Upper lobe of right lung (tissue), 1 donor: ENCODE data around the gene ATOH7. TPM values are rescaled to one million over a fixed set of nuclear protein-coding genes. Genes with fewer than 3 reads are reported as not detected.
"Not testable (repeated sequence)": the region's sequence is repeated elsewhere in the genome, so short reads cannot be mapped to it uniquely, and the experiment has no call there.

ENCODE experiments used
- ATAC-seq: fragments of 200-7000 bp; cut with Tn5 transposase; one replicate; pipeline ENCODE4 v1.9.1; 2020; ENCODE audit warnings: mild to moderate bottlenecking, moderate library complexity
- DNase-seq: peaks from one replicate; pipeline ENCODE4 v3.0.0-alpha.2; 2020
- H3K27ac ChIP-seq: fragments of 200-600 bp; one replicate; pipeline ENCODE4 v1.8.0; 2022
- H3K27me3 ChIP-seq: fragments of 200-600 bp; one replicate; pipeline ENCODE4 v1.8.0; 2022; ENCODE audit warnings: mild to moderate bottlenecking
- H3K36me3 ChIP-seq: fragments of 200-600 bp; one replicate; pipeline ENCODE4 v1.8.0; 2022
- H3K4me1 ChIP-seq: fragments of 200-600 bp; one replicate; pipeline ENCODE4 v1.8.0; 2022
- H3K4me3 ChIP-seq: fragments of 200-600 bp; one replicate; pipeline ENCODE4 v1.8.0; 2022; ENCODE audit warnings: mild to moderate bottlenecking
- H3K9me3 ChIP-seq: fragments of 200-600 bp; one replicate; pipeline ENCODE4 v1.8.0; 2022
- intact Hi-C: fragments of 100-400 bp; cut with DNase I; formaldehyde crosslinking; loops from one replicate; pipeline ENCODE4 v1.11.0; 2022
- total RNA-seq: library from RNA; stranded (reverse); fragmentation: NEBNext Ultra II Directional; extraction: Animal tissue kit (Norgen Biotek cat#: 25700); gene quantifications from one replicate; pipeline ENCODE4 v1.2.1, GENCODE V29; 2021
- TF ChIP-seq, protein P1 (sequence below): fragments of 200-600 bp; IDR thresholded peaks from one replicate; pipeline ENCODE4 v1.8.0; 2022; ENCODE audit warnings: antibody characterized with exemption
- donor health status: DM: no; HTN: yes; CAD: no; lungs with severe emphysema.

ATOH7 gene
- total RNA-seq, 1 donor from 2014 or later, result not detected

DNA sequence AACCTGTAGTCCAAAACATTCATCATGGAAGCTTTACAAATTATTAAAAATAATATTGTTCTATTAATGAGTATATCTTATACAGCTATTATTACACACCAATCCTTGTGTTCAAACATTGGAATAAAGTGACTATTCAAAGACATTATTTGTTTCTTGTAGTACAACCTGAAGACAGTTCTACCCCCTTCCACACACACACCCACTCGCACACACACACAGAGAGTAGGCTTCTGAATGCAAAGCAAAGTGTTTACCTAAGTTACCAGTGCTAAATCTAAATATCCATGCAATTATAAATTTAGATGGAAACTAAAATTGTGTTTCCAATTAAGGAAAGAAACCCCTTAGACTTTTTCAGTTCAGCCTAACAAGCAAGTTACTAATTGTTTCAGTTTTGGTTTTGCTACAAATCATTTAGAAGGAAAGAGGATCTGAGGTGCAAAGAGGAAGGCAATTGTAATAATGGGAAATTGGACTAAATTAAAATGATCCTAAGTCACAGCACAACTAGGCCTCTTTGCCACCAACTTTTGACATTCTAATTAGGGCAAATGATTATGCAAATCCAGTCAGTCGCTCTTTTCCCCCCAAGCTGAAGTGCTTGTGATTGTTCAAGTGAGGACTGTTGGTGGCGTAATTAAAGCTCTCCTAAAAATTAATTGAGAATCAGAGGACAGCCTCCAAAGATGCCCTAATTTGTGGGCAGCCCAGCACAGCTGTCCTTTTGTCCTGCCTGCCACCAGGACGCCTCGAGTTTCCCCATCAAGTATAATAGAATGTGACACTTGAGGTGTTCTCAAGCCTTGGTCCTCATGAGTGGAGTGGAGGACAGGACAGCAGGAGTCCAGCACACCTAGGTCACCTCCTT lies 19.9 kb upstream of the ATOH7 start:
- no peaks in the 10 kb centered on the region for H3K27me3 ChIP-seq
- intact Hi-C loops, result no loop called here
- no peak overlapping the region for H3K4me3 ChIP-seq
- H3K36me3 ChIP-seq, result no peaks in the 10 kb centered on the region
- H3K27ac ChIP-seq, result no peak overlapping the region
- TF ChIP-seq, protein P1, sequence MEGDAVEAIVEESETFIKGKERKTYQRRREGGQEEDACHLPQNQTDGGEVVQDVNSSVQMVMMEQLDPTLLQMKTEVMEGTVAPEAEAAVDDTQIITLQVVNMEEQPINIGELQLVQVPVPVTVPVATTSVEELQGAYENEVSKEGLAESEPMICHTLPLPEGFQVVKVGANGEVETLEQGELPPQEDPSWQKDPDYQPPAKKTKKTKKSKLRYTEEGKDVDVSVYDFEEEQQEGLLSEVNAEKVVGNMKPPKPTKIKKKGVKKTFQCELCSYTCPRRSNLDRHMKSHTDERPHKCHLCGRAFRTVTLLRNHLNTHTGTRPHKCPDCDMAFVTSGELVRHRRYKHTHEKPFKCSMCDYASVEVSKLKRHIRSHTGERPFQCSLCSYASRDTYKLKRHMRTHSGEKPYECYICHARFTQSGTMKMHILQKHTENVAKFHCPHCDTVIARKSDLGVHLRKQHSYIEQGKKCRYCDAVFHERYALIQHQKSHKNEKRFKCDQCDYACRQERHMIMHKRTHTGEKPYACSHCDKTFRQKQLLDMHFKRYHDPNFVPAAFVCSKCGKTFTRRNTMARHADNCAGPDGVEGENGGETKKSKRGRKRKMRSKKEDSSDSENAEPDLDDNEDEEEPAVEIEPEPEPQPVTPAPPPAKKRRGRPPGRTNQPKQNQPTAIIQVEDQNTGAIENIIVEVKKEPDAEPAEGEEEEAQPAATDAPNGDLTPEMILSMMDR, result no peak
- H3K9me3 ChIP-seq, result no peaks in the 10 kb centered on the region
- ATAC-seq (no peak), DNase-seq (no peak)
- no peaks in the 10 kb centered on the region for H3K4me1 ChIP-seq

DNA sequence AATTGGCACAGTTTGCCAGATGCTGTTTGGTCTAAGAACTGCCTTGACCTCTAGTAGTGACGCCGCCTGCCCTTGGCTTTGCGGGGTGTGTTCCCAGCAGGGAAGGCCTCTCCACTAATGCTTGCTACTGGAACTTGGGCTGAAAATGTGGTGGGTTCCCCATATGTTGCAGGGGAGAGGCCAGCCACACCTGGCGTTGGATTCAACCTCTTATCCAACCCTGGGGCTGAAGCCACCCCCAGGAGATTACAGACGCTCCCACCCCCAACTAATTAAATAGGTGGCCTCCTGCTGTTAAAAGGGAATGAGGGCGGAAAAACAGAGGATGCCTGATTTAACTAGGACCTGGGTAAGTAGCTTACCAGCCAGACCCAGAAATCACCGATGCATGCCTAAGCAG lies 19.2 kb upstream of the ATOH7 start:
- Histone ChIP-seq H3K36me3 (no peaks in the 10 kb centered on the region), H3K4me3 (no peak overlapping the region), H3K4me1 (no peaks in the 10 kb centered on the region), H3K27ac (no peak overlapping the region), H3K9me3 (no peaks in the 10 kb centered on the region), H3K27me3 (no peaks in the 10 kb centered on the region)
- ATAC-seq, result no peak
- intact Hi-C loops, result no loop called here
- DNase-seq, result no peak
- TF ChIP-seq, protein P1, result no peak

DNA sequence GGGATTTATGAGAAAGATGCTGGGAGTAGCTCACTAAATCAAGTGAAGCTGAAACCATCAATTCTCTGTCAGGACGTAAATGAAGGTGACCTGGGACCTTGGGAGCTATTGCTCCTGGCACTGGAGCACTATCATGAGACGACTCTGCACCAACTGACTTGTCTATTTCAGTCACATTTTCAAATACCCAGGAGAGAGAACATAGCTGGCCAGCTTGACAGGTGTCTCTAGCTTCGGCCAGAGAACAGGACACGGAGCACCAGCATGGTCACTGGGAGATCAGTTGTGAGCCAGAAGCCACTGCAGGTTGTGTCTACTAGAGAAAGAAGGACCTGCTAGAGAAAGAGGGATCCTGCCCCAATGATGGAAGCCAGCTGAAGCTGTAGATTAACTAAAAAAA lies 17.4 kb upstream of the ATOH7 start:
- DNase-seq (no peak), ATAC-seq (no peak)
- no peaks in the 10 kb centered on the region for H3K9me3 ChIP-seq
- no peaks in the 10 kb centered on the region for H3K27me3 ChIP-seq
- no peak overlapping the region for H3K4me3 ChIP-seq
- no peaks in the 10 kb centered on the region for H3K4me1 ChIP-seq
- no peaks in the 10 kb centered on the region for H3K36me3 ChIP-seq
- TF ChIP-seq, protein P1, result no peak
- no peak overlapping the region for H3K27ac ChIP-seq
- intact Hi-C loops, result no loop called here

DNA sequence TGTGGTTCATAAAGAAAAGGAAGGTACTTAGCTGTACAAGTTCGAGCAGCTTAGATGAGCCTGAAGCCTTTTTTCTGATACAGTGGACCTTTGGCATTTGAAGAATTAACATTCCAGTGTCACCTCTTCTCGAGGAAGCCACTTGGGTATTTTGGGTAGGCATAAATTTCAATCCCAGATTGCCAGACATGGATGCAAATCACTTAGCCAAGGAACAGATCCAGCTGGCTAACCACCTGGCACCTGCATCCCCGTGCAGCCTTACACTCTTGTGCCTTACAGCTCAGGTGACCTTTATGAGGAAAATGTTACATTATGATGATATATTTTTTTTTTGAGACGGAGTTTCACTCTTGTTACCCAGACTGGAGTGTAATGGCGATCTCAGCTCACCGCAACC lies 16.0 kb upstream of the ATOH7 start:
- H3K27ac ChIP-seq, result no peak overlapping the region
- no peaks in the 10 kb centered on the region for H3K27me3 ChIP-seq
- H3K36me3 ChIP-seq, result no peaks in the 10 kb centered on the region
- no peaks in the 10 kb centered on the region for H3K9me3 ChIP-seq
- no peak overlapping the region for H3K4me3 ChIP-seq
- intact Hi-C loops, result no loop called here
- ATAC-seq, result no peak
- DNase-seq, result no peak
- TF ChIP-seq, protein P1, result no peak
- H3K4me1 ChIP-seq, result no peaks in the 10 kb centered on the region

DNA sequence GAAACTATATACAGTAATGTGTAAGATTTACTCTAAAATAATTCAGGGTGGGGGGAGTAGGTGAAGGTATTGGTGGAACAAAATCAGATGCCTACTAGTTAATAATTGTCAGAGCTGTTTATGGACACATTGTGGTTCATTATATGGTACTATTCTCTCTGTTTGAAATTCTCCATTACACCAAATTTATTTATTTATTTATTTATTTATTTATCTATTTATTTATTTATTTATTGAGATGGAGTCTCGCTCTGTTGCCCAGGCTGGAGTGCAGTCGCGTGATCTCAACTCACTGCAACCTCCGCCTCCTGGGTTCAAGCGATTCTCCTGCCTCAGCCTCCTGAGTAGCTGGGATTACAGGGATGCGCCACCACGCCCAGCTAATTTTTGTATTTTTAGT lies 14.5 kb upstream of the ATOH7 start:
- H3K27me3 ChIP-seq, H3K36me3 ChIP-seq, intact Hi-C loops, DNase-seq, H3K27ac ChIP-seq, ATAC-seq, H3K4me1 ChIP-seq, H3K9me3 ChIP-seq, H3K4me3 ChIP-seq: not testable (repeated sequence)

DNA sequence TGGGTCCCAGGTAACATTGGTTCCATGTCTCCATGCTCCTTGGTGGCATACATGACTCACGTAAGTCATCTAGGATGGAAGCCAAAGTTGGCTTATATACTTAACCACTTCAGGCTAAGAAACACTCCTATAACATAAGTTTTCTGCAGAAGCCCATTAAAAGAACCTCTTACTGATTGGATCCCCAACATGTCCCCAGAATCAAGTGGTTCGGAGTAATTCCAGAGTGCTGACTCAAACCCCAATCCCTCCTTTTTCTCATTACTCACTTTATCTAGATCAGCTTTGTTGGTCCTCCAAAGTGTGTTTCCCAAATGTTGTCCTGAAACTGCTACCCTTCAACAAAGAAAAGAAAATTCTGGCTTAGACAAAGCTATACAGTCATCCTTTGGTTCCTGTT lies 10.1 kb upstream of the ATOH7 start:
- DNase-seq, result no peak
- Histone ChIP-seq H3K4me3 (no peak overlapping the region), H3K27ac (no peak overlapping the region), H3K36me3 (no peaks in the 10 kb centered on the region), H3K4me1 (no peaks in the 10 kb centered on the region), H3K27me3 (no peaks in the 10 kb centered on the region), H3K9me3 (no peaks in the 10 kb centered on the region)
- no peak for ATAC-seq
- TF ChIP-seq, protein P1, result no peak
- intact Hi-C loops, result no loop called here
